Sigmoid colon (tissue), 7 donors: ENCODE results near the gene ANKRD50. TPM values are rescaled to one million over a fixed set of nuclear protein-coding genes. Genes with fewer than 3 reads are reported as not detected.

Experiments used
- DNase-seq: peaks from one replicate; pipeline ENCODE4 v3.0.0-alpha.2; 2019
- H3K27ac ChIP-seq, 4 donors: fragments of 200-600 bp; sonication (generic); one replicate each; pipeline ENCODE4 v1.5.1; 2016 to 2019; ENCODE audit warnings: mild to moderate bottlenecking in 1 of 4
- H3K27me3 ChIP-seq, 3 donors: fragments of 200-600 bp; sonication (generic); one replicate each; pipeline ENCODE4 v1.5.1; 2019; ENCODE audit warnings: mild to moderate bottlenecking in 1 of 3
- H3K36me3 ChIP-seq, 4 donors: fragments of 200-600 bp; sonication (generic); one replicate each; pipeline ENCODE4 v1.5.1; 2016 to 2019
- H3K4me1 ChIP-seq, 4 donors: fragments of 200-600 bp; sonication (generic); one replicate each; pipeline ENCODE4 v1.5.1; 2017 to 2019
- H3K4me3 ChIP-seq, 4 donors: fragments of 200-600 bp; sonication (generic); one replicate each; pipeline ENCODE4 v1.5.1; 2017 to 2019; ENCODE audit warnings: mild to moderate bottlenecking in 2 of 4, moderate library complexity in 1 of 4
- H3K9me3 ChIP-seq, 4 donors: fragments of 200-600 bp in 3 of 4; sonication (generic) in 3 of 4; one replicate each; pipeline versions ENCODE4 v1.5.1 to v1.6.1; 2013 to 2019
- CTCF ChIP-seq, 4 experiments: fragments of 450-650 bp in 3 of 4; fragments of 200-600 bp in 1 of 4; IDR thresholded peaks; one replicate each; pipeline ENCODE4 v1.5.1; 2016 to 2019; ENCODE audit warnings: antibody characterized with exemption in 4 of 4, mild to moderate bottlenecking in 3 of 4, moderate library complexity in 2 of 4
- EP300 ChIP-seq, 4 donors: sonication (generic); formaldehyde crosslinking; IDR thresholded peaks; one replicate each; pipeline ENCODE4 v1.6.1; 2017; ENCODE audit warnings: antibody characterized with exemption in 4 of 4
- POLR2A ChIP-seq, 2 donors: fragments of 450-650 bp; IDR thresholded peaks; one replicate each; pipeline ENCODE4 v1.6.1; 2016; ENCODE audit warnings: antibody characterized with exemption in 2 of 2, mild to moderate bottlenecking in 2 of 2, moderate library complexity in 2 of 2
- POLR2AphosphoS5 ChIP-seq, 4 donors: sonication (generic); formaldehyde crosslinking; IDR thresholded peaks; one replicate each; pipeline ENCODE4 v1.6.1; 2017; ENCODE audit warnings: antibody characterized with exemption in 4 of 4
- WGBS, 2 donors: extraction: QIAGEN DNeasy Blood & Tissue Kit; methylation state at CpG; one replicate each; pipeline ENCODE4 v1.1.7; 2013; 5-methylcytosine and 5-hydroxymethylcytosine counted together
- intact Hi-C: fragments of 100-400 bp; cut with DNase I; formaldehyde crosslinking; loops from one replicate; pipeline ENCODE4 v1.15.1; 2023
- polyA plus RNA-seq, 3 donors: library from polyadenylated mRNA; stranded (reverse); fragments of 200-250 nt; gene quantifications; one replicate each; pipeline ENCODE4 v1.2.3, GENCODE V29; 2013
- total RNA-seq, 4 donors: library from RNA; depleted of rRNA; stranded (reverse); fragments of >200 nt; gene quantifications; one replicate each; pipeline ENCODE4 v1.1.0, GENCODE V29; 2016
- donor health status: healthy with polysubstance abuse.
- donor health status: Bipolar disorder and iron deficiency.
- donor health status: healthy.

ANKRD50 gene
- total and polyA plus RNA-seq, 7 donors = 1.8 to 24.9 (median 12.5) TPM

- intact Hi-C loops = no loop called here
- Histone ChIP-seq H3K27ac (no peak overlapping the region), H3K9me3 (no peaks in the 10 kb centered on the region), H3K4me3 (no peak overlapping the region), H3K27me3 (no peaks in the 10 kb centered on the region), H3K4me1 (peaks cover 0 to 6% (median 0%) of the 10 kb centered on the region in 4 donors), H3K36me3 (no peaks in the 10 kb centered on the region)
- TF ChIP-seq CTCF (IDR thresholded peaks at IDR 0.05) (no peak), EP300 (IDR thresholded peaks at IDR 0.05) (no peak), POLR2A (IDR thresholded peaks at IDR 0.05) (no peak), POLR2AphosphoS5 (IDR thresholded peaks at IDR 0.05) (no peak)
- DNase-seq = no peak
Measured at GRCh38 chr4:124685851-124686250, 26.7 kb downstream of the ANKRD50 start.

GRCh38 chr4:124684301-124684700, 28.2 kb downstream of the ANKRD50 start:
- TF ChIP-seq POLR2AphosphoS5 (IDR thresholded peaks at IDR 0.05) (no peak), EP300 (IDR thresholded peaks at IDR 0.05) (no peak), CTCF (IDR thresholded peaks at IDR 0.05) (no peak), POLR2A (IDR thresholded peaks at IDR 0.05) (no peak)
- no peaks in the 10 kb centered on the region for H3K9me3 ChIP-seq
- H3K27me3 ChIP-seq = no peaks in the 10 kb centered on the region
- H3K4me1 ChIP-seq = peaks cover 0 to 6% (median 0%) of the 10 kb centered on the region in 4 donors
- intact Hi-C loops = no loop called here
- H3K27ac ChIP-seq = no peak overlapping the region
- no peak for DNase-seq
- no peak overlapping the region for H3K4me3 ChIP-seq
- H3K36me3 ChIP-seq = no peaks in the 10 kb centered on the region
- WGBS, 2 donors = 58 to 66% methylated on average over 3 of the region's 3 CpGs

GRCh38 chr4:124682384-124682783, 30.1 kb downstream of the ANKRD50 start:
- 95 to 99% methylated on average over 2 of the region's 2 CpGs for WGBS, 2 donors
- Histone ChIP-seq H3K4me1 (peaks cover 0 to 6% (median 0%) of the 10 kb centered on the region in 4 donors), H3K36me3 (peaks cover 0 to 15% (median 0%) of the 10 kb centered on the region in 4 donors), H3K4me3 (no peak overlapping the region), H3K27me3 (no peaks in the 10 kb centered on the region), H3K27ac (no peak overlapping the region), H3K9me3 (no peaks in the 10 kb centered on the region)
- DNase-seq = no peak
- intact Hi-C loops = no loop called here
- no peak for TF ChIP-seq POLR2AphosphoS5 (IDR thresholded peaks at IDR 0.05)
- TF ChIP-seq CTCF (IDR thresholded peaks at IDR 0.05) = no peak
- no peak for TF ChIP-seq POLR2A (IDR thresholded peaks at IDR 0.05)
- TF ChIP-seq EP300 (IDR thresholded peaks at IDR 0.05) = no peak

GRCh38 chr4:124666496-124666895, 46.0 kb downstream of the ANKRD50 start:
- Histone ChIP-seq H3K27me3 (no peaks in the 10 kb centered on the region), H3K36me3 (peaks cover 0 to 29% (median 7%) of the 10 kb centered on the region in 4 donors), H3K4me1 (no peaks in the 10 kb centered on the region), H3K27ac (no peak overlapping the region), H3K9me3 (no peaks in the 10 kb centered on the region), H3K4me3 (no peak overlapping the region)
- no peak for TF ChIP-seq POLR2AphosphoS5 (IDR thresholded peaks at IDR 0.05)
- no peak for TF ChIP-seq CTCF (IDR thresholded peaks at IDR 0.05)
- TF ChIP-seq EP300 (IDR thresholded peaks at IDR 0.05) = no peak
- no peak for TF ChIP-seq POLR2A (IDR thresholded peaks at IDR 0.05)
- no peak for DNase-seq
- intact Hi-C loops = no loop called here
- 89 to 90% methylated on average over 2 of the region's 2 CpGs for WGBS, 2 donors

GRCh38 chr4:124658795-124659194, 53.7 kb downstream of the ANKRD50 start:
- no peaks in the 10 kb centered on the region for H3K27me3 ChIP-seq
- no peaks in the 10 kb centered on the region for H3K36me3 ChIP-seq
- H3K4me3 ChIP-seq = no peak overlapping the region
- intact Hi-C loops = no loop called here
- H3K4me1 ChIP-seq = no peaks in the 10 kb centered on the region
- no peak for TF ChIP-seq EP300 (IDR thresholded peaks at IDR 0.05)
- no peak for TF ChIP-seq CTCF (IDR thresholded peaks at IDR 0.05)
- TF ChIP-seq POLR2A (IDR thresholded peaks at IDR 0.05) = no peak
- no peak overlapping the region for H3K27ac ChIP-seq
- WGBS, 2 donors = 95 to 96% methylated on average over 1 of the region's 1 CpG
- H3K9me3 ChIP-seq = no peaks in the 10 kb centered on the region
- no peak for DNase-seq
